Esophagus muscularis mucosa (tissue), 3 donors: ENCODE measurements around the gene TINCR.

Experiments used
- POLR2A ChIP-seq: fragments of 450-650 bp; IDR thresholded peaks from one replicate; pipeline ENCODE4 v1.6.1; 2017; ENCODE audit warnings: antibody characterized with exemption, moderate library complexity, mild to moderate bottlenecking, low read depth
- POLR2AphosphoS5 ChIP-seq, 2 donors: sonication (generic); formaldehyde crosslinking; IDR thresholded peaks; one replicate each; pipeline ENCODE4 v1.6.1; 2017; ENCODE audit warnings: antibody characterized with exemption in 2 of 2
- TF ChIP-seq, protein P1 (sequence below), 3 experiments: fragments of 200-600 bp in 2 of 3; fragments of 450-650 bp in 1 of 3; sonication (generic) in 2 of 3; IDR thresholded peaks; one replicate each; pipeline ENCODE4 v1.5.1; 2017 to 2019; ENCODE audit warnings: antibody characterized with exemption in 3 of 3, mild to moderate bottlenecking in 2 of 3, moderate library complexity in 1 of 3

DNA sequence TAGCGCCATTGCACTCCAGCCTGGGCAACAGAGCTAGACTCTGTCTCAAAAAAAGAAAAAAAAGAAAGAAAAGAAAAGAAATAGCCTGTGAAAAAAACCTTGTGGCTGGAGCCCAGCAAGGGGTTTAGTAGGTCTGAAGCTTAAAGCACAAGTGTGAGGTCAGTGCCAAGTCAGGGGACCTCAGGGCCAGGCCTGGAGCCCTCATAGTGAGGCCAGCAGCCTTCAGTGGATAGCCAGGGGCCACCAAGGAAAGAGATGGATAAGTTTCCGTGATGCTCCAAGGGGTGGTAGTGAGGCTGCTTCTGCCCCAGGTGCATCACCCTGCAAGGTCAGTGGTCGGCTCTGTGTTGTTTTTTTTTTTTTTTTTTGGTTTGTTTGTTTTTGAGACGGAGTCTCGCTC lies 12.9 kb downstream of the TINCR start:
- TF ChIP-seq, protein P1, sequence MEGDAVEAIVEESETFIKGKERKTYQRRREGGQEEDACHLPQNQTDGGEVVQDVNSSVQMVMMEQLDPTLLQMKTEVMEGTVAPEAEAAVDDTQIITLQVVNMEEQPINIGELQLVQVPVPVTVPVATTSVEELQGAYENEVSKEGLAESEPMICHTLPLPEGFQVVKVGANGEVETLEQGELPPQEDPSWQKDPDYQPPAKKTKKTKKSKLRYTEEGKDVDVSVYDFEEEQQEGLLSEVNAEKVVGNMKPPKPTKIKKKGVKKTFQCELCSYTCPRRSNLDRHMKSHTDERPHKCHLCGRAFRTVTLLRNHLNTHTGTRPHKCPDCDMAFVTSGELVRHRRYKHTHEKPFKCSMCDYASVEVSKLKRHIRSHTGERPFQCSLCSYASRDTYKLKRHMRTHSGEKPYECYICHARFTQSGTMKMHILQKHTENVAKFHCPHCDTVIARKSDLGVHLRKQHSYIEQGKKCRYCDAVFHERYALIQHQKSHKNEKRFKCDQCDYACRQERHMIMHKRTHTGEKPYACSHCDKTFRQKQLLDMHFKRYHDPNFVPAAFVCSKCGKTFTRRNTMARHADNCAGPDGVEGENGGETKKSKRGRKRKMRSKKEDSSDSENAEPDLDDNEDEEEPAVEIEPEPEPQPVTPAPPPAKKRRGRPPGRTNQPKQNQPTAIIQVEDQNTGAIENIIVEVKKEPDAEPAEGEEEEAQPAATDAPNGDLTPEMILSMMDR (IDR thresholded peaks at IDR 0.05), result no peak
- no peak for TF ChIP-seq POLR2AphosphoS5 (IDR thresholded peaks at IDR 0.05)
- no peak for TF ChIP-seq POLR2A
